ENCODE measurements around the gene USP33. TPM values are rescaled to one million over a fixed set of nuclear protein-coding genes. Genes with fewer than 3 reads are reported as not detected.
A peak's percentile ranks its signal among the peaks of the same experiment; 100 is the strongest.

The USP33 gene
- polyA plus RNA-seq, 3 donors: 33.5 to 43.8 (median 34.9) TPM

DNA sequence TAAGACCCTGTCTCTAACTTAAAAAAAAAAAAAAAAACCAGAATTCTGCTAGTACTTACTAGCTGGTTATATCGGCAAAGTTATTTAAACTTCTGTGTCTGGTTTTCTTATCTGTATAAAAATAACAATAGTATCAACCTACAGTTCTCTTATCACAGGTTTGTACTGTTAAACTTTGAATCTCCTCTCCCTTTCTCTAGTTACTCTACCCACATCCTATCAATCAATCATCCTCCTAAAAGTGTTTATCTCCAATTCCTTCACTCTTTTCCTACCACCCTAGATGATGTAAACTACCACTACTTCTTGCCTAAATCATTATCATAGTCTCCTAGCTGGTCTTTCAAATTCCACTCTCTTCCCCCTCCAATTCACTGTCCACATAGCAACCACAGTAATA lies 27.6 kb downstream of the USP33 start:
- H3K27ac Mint-ChIP-seq: peak overlapping the region in 1 of 7 donors; percentile 37
- no peak overlapping the region for H3K9ac ChIP-seq (ENCODE audit: insufficient read depth, low read length, poor library complexity, severe bottlenecking)
- H3K4me3 ChIP-seq (replicated peaks in 1 of 3; ENCODE audit: low read depth in 2 of 3, low read length in 3 of 3): no peak overlapping the region
- H3K27me3 ChIP-seq (ENCODE audit: control insufficient read depth in 2 of 2, insufficient read depth in 2 of 2, low read length in 2 of 2): no peaks in the 10 kb centered on the region
- H3K9me3 Mint-ChIP-seq: no peaks in the 10 kb centered on the region
- H4K20me1 ChIP-seq (ENCODE audit: insufficient read depth, low read length): no peaks in the 10 kb centered on the region
- no peak for DNase-seq
- H3K4me1 Mint-ChIP-seq: no peaks in the 10 kb centered on the region
- WGBS (ENCODE audit: insufficient coverage): no CpG with 5 or more reads among the region's 1 CpG
- no peak overlapping the region for H3K4me3 Mint-ChIP-seq
- no peaks in the 10 kb centered on the region for H3K27me3 Mint-ChIP-seq (ENCODE audit: low read depth in 3 of 3)
- intact Hi-C loops (cut with micrococcal nuclease): no loop called here
- peaks cover 60 to 95% of the 10 kb centered on the region in 2 donors for H3K36me3 ChIP-seq (replicated peaks in 1 of 2; ENCODE audit: control insufficient read depth in 1 of 2, insufficient read depth in 2 of 2, low read length in 2 of 2)
- H3K79me2 ChIP-seq (ENCODE audit: insufficient read depth, low read length): no peaks in the 10 kb centered on the region
- H3K27ac ChIP-seq (ENCODE audit: low read depth in 1 of 2, low read length in 2 of 2): no peak overlapping the region
- H3K9me3 ChIP-seq (replicated peaks in 1 of 2; ENCODE audit: control insufficient read depth in 1 of 2, insufficient read depth in 1 of 2, low read length in 2 of 2): no peaks in the 10 kb centered on the region
- no peak overlapping the region for H3K4me2 ChIP-seq (replicated peaks; ENCODE audit: extremely low read depth, low read length, poor library complexity, severe bottlenecking)
- no peak overlapping the region for H2AFZ ChIP-seq (ENCODE audit: insufficient read depth, low read depth, low read length, poor library complexity, severe bottlenecking)
- H3K4me1 ChIP-seq (ENCODE audit: control insufficient read depth in 1 of 2, insufficient read depth in 2 of 2, low read length in 2 of 2): no peaks in the 10 kb centered on the region
- TF ChIP-seq, protein P1, sequence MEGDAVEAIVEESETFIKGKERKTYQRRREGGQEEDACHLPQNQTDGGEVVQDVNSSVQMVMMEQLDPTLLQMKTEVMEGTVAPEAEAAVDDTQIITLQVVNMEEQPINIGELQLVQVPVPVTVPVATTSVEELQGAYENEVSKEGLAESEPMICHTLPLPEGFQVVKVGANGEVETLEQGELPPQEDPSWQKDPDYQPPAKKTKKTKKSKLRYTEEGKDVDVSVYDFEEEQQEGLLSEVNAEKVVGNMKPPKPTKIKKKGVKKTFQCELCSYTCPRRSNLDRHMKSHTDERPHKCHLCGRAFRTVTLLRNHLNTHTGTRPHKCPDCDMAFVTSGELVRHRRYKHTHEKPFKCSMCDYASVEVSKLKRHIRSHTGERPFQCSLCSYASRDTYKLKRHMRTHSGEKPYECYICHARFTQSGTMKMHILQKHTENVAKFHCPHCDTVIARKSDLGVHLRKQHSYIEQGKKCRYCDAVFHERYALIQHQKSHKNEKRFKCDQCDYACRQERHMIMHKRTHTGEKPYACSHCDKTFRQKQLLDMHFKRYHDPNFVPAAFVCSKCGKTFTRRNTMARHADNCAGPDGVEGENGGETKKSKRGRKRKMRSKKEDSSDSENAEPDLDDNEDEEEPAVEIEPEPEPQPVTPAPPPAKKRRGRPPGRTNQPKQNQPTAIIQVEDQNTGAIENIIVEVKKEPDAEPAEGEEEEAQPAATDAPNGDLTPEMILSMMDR (IDR thresholded peaks at IDR 0.05): no peak
- peaks cover 67 to 82% of the 10 kb centered on the region in 2 donors for H3K36me3 Mint-ChIP-seq

DNA sequence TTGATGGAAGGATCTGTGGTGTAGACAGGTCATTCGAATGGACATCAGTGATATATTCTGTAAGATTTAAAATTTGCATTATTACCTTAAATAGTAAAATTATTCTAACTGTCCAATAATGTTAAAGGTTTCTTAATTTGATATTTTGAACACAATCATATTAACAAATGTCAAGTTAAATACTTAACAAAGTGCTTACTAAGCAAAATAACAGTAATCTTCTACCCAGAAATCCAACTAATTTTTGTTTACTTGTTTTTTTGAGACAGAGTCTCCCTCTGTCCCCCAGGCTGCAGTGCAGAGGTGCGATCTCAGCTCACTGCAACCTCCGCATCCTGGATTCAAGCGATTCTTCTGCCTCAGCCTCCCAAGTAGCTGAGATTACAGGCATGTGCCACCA lies 33.9 kb downstream of the USP33 start:
- Histone ChIP-seq H2AFZ (ENCODE audit: insufficient read depth, low read depth, low read length, poor library complexity, severe bottlenecking) (no peak overlapping the region), H3K27me3 (ENCODE audit: control insufficient read depth in 2 of 2, insufficient read depth in 2 of 2, low read length in 2 of 2) (no peaks in the 10 kb centered on the region), H3K4me2 (replicated peaks; ENCODE audit: extremely low read depth, low read length, poor library complexity, severe bottlenecking) (no peak overlapping the region), H3K4me3 (replicated peaks in 1 of 3; ENCODE audit: low read depth in 2 of 3, low read length in 3 of 3) (no peak overlapping the region), H3K9ac (ENCODE audit: insufficient read depth, low read length, poor library complexity, severe bottlenecking) (no peak overlapping the region), H3K4me1 (ENCODE audit: control insufficient read depth in 1 of 2, insufficient read depth in 2 of 2, low read length in 2 of 2) (no peaks in the 10 kb centered on the region), H3K79me2 (ENCODE audit: insufficient read depth, low read length) (no peaks in the 10 kb centered on the region), H3K27ac (ENCODE audit: low read depth in 1 of 2, low read length in 2 of 2) (no peak overlapping the region), H4K20me1 (ENCODE audit: insufficient read depth, low read length) (no peaks in the 10 kb centered on the region), H3K36me3 (replicated peaks in 1 of 2; ENCODE audit: control insufficient read depth in 1 of 2, insufficient read depth in 2 of 2, low read length in 2 of 2) (peaks cover 93 to 100% of the 10 kb centered on the region in 2 donors), H3K9me3 (replicated peaks in 1 of 2; ENCODE audit: control insufficient read depth in 1 of 2, insufficient read depth in 1 of 2, low read length in 2 of 2) (no peaks in the 10 kb centered on the region)
- no peak for DNase-seq
- Mint-ChIP-seq H3K27ac (no peak overlapping the region), H3K36me3 (peaks cover 85 to 95% of the 10 kb centered on the region in 2 donors), H3K4me1 (no peaks in the 10 kb centered on the region), H3K9me3 (no peaks in the 10 kb centered on the region), H3K27me3 (ENCODE audit: low read depth in 3 of 3) (no peaks in the 10 kb centered on the region), H3K4me3 (no peak overlapping the region)
- intact Hi-C loops (cut with micrococcal nuclease): no loop called here
- WGBS (ENCODE audit: insufficient coverage): 100% methylated on average over 2 of the region's 4 CpGs
- TF ChIP-seq, protein P1 (IDR thresholded peaks at IDR 0.05): no peak

All from CD14-positive monocyte (primary cell).